OCI-LY1 (cell line): ENCODE data around the gene PRPF19.

ENCODE experiments used
- H2AFZ ChIP-seq: fragments of 200-600 bp; sonication (generic), shearing (Covaris generic); 2 replicates; pipeline ENCODE4 v1.6.0; 2014; ENCODE audit warnings: antibody characterized with exemption, mild to moderate bottlenecking, low read length
- H3F3A ChIP-seq: fragments of 200-600 bp; sonication (generic), shearing (Covaris generic); 2 replicates; pipeline ENCODE4 v1.6.0; 2014; ENCODE audit warnings: mild to moderate bottlenecking, antibody characterized with exemption, low read length, moderate library complexity; ENCODE audit not compliant: insufficient read depth
- H3K27ac ChIP-seq: fragments of 200-600 bp; sonication (generic); 2 replicates; pipeline ENCODE4 v1.5.1; 2014; ENCODE audit warnings: low read length, mixed run types, mild to moderate bottlenecking, low read depth; ENCODE audit not compliant: poor library complexity, severe bottlenecking
- H3K27me3 ChIP-seq: fragments of 200-600 bp; sonication (generic); 2 replicates; pipeline ENCODE4 v1.6.0; 2014; ENCODE audit warnings: antibody characterized with exemption, mild to moderate bottlenecking, low read length, moderate library complexity; ENCODE audit not compliant: insufficient read depth
- H3K36me3 ChIP-seq: fragments of 200-600 bp; sonication (generic); 2 replicates; pipeline ENCODE4 v1.6.1; 2014; ENCODE audit warnings: mild to moderate bottlenecking, antibody characterized with exemption, low read length, moderate library complexity, mixed read lengths; ENCODE audit not compliant: insufficient read depth
- H3K4me1 ChIP-seq: fragments of 200-600 bp; sonication (generic); 2 replicates; pipeline ENCODE4 v1.5.1; 2014; ENCODE audit warnings: mild to moderate bottlenecking, low read length, moderate library complexity; ENCODE audit not compliant: insufficient read depth, severe bottlenecking
- H3K4me2 ChIP-seq: fragments of 200-600 bp; sonication (generic), shearing (Covaris generic); 2 replicates; pipeline ENCODE4 v1.6.1; 2014; ENCODE audit warnings: low read length
- H3K4me3 ChIP-seq: fragments of 200-600 bp; sonication (generic); 2 replicates; pipeline ENCODE4 v1.5.1; 2014; ENCODE audit warnings: low read length, low read depth, mild to moderate bottlenecking, mixed read lengths; ENCODE audit not compliant: poor library complexity, severe bottlenecking
- H3K79me2 ChIP-seq: fragments of 200-600 bp; shearing (Covaris generic); 2 replicates; pipeline ENCODE4 v1.6.1; 2016; ENCODE audit warnings: mixed run types, low read length, mixed read lengths; ENCODE audit not compliant: insufficient read depth
- H3K9ac ChIP-seq: fragments of 200-600 bp; sonication (generic), shearing (Covaris generic); 2 replicates; pipeline ENCODE4 v1.6.1; 2014; ENCODE audit warnings: mild to moderate bottlenecking, low read length, mixed read lengths
- H3K9me2 ChIP-seq: fragments of 200-600 bp; sonication (generic), shearing (Covaris generic); 2 replicates; pipeline ENCODE4 v1.6.1; 2014; ENCODE audit warnings: low read depth, mild to moderate bottlenecking, low read length, mixed read lengths
- H3K9me3 ChIP-seq: fragments of 200-600 bp; shearing (Covaris generic); 2 replicates; pipeline ENCODE4 v1.6.1; 2014; ENCODE audit warnings: low read length, mixed read lengths
- H4K20me1 ChIP-seq: fragments of 200-600 bp; sonication (generic), shearing (Covaris generic); 2 replicates; pipeline ENCODE4 v1.6.0; 2016; ENCODE audit warnings: mild to moderate bottlenecking, low read length; ENCODE audit not compliant: insufficient read depth
- EZH2 ChIP-seq: fragments of 200-600 bp; sonication (generic), shearing (Covaris generic); IDR thresholded peaks from 2 replicates; pipeline ENCODE4 v1.8.0; 2017; ENCODE audit warnings: borderline replicate concordance, mixed run types, mild to moderate bottlenecking, antibody characterized with exemption, low read length, moderate library complexity, mixed read lengths
- TF ChIP-seq, protein P1 (sequence below): fragments of 200-600 bp; sonication (generic), shearing (Covaris generic); IDR thresholded peaks from 2 replicates; pipeline ENCODE4 v1.5.1; 2017; ENCODE audit warnings: mild to moderate bottlenecking, antibody characterized with exemption, low read length, moderate library complexity, mixed read lengths

Gene PRPF19

DNA sequence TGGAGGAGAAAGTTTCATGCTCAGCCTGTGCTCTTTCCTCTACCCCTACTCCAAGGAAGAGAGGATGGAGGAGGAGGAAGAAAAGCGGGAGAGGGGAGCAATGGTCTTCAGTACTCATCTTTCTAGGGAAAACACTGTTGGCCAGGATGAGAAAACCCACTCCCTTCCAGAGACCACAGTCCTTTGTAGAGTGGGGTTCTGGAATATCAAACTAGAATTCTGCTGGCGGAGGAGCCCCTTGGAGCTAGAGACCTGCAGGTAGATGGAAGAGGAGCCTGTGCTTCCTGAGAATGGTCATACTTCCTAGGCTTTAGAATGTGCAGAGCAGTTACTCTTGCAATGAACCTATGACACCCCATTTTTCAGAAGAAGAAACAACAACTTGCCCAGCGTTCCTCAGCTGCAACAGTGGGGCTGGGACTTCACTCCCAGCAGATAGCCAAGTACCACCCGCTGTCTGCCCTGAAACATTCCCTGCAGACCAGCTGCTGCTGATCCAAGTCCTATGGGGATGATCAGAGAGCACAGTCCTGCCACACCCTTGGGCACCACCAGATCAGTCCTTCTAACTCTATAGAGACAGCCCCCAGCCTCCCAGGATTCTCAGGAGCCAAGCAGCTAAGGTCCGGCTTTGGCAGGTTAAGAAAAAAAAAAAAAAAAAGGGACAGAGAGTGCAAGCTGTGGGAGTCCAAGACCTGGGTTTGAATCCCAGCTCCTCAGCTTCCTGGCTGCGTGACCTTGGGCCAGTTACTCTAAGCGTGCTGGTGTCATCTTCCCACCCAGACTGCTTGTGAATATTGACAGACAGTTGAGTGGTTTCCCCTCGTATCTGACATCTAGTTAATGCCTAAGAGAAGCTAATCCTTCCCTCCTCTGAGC, 51.3 kb downstream of the PRPF19 start:
- TF ChIP-seq, protein P1, sequence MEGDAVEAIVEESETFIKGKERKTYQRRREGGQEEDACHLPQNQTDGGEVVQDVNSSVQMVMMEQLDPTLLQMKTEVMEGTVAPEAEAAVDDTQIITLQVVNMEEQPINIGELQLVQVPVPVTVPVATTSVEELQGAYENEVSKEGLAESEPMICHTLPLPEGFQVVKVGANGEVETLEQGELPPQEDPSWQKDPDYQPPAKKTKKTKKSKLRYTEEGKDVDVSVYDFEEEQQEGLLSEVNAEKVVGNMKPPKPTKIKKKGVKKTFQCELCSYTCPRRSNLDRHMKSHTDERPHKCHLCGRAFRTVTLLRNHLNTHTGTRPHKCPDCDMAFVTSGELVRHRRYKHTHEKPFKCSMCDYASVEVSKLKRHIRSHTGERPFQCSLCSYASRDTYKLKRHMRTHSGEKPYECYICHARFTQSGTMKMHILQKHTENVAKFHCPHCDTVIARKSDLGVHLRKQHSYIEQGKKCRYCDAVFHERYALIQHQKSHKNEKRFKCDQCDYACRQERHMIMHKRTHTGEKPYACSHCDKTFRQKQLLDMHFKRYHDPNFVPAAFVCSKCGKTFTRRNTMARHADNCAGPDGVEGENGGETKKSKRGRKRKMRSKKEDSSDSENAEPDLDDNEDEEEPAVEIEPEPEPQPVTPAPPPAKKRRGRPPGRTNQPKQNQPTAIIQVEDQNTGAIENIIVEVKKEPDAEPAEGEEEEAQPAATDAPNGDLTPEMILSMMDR = no peak
- no peak for TF ChIP-seq EZH2
- H3K9me2 ChIP-seq = no peaks in the 10 kb centered on the region
- no peaks in the 10 kb centered on the region for H3K9me3 ChIP-seq
- no peak overlapping the region for H3K9ac ChIP-seq
- no peak overlapping the region for H3K4me3 ChIP-seq
- H3K27me3 ChIP-seq = no peaks in the 10 kb centered on the region
- peaks cover 4% of the 10 kb centered on the region for H3K4me1 ChIP-seq
- H3K36me3 ChIP-seq = peaks cover 20% of the 10 kb centered on the region
- no peaks in the 10 kb centered on the region for H4K20me1 ChIP-seq
- no peaks in the 10 kb centered on the region for H3F3A ChIP-seq
- no peak overlapping the region for H2AFZ ChIP-seq
- H3K27ac ChIP-seq = no peak overlapping the region
- H3K79me2 ChIP-seq = no peaks in the 10 kb centered on the region
- H3K4me2 ChIP-seq = no peak overlapping the region

DNA sequence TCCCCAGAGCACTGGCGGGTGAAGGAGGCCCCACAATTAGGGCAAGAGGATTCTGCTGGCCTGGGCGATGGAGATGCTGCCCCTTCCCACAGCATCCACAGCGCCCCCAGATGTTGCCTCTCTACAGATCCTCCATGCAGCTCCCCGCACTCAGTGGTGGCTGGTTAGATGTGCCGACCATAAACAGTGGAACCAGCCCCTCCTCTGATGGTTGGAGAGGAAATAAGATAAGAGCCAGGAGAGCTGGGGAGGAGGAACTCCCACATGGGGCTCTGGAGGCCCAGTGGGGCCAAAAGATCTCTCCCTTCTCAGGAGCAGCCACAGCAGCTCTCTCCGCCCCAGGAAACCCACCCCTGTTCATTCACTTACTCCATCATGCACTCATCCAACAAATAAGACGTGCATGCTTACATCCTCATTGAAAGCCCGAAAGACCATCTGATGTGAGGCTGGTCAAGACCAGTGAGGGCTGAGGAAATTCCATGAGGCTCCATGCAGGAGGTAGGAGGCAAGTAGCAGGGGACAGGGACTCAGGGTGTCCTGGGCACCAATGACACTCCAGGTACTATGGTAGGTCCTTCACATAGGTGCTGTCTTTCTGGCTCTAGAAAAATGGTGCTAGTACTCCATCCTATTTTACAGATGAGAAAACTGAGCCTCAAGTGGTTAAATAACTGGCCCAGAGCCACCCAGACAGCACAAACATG, 52.1 kb downstream of the PRPF19 start:
- no peaks in the 10 kb centered on the region for H4K20me1 ChIP-seq
- no peaks in the 10 kb centered on the region for H3K9me2 ChIP-seq
- H3K9me3 ChIP-seq = no peaks in the 10 kb centered on the region
- H3K4me1 ChIP-seq = peaks cover 4% of the 10 kb centered on the region
- no peaks in the 10 kb centered on the region for H3K27me3 ChIP-seq
- H3F3A ChIP-seq = no peaks in the 10 kb centered on the region
- no peak overlapping the region for H3K27ac ChIP-seq
- no peak for TF ChIP-seq EZH2
- TF ChIP-seq, protein P1 = no peak
- no peak overlapping the region for H2AFZ ChIP-seq
- H3K79me2 ChIP-seq = no peaks in the 10 kb centered on the region
- no peak overlapping the region for H3K4me2 ChIP-seq
- H3K9ac ChIP-seq = no peak overlapping the region
- no peak overlapping the region for H3K4me3 ChIP-seq
- peaks cover 28% of the 10 kb centered on the region for H3K36me3 ChIP-seq

DNA sequence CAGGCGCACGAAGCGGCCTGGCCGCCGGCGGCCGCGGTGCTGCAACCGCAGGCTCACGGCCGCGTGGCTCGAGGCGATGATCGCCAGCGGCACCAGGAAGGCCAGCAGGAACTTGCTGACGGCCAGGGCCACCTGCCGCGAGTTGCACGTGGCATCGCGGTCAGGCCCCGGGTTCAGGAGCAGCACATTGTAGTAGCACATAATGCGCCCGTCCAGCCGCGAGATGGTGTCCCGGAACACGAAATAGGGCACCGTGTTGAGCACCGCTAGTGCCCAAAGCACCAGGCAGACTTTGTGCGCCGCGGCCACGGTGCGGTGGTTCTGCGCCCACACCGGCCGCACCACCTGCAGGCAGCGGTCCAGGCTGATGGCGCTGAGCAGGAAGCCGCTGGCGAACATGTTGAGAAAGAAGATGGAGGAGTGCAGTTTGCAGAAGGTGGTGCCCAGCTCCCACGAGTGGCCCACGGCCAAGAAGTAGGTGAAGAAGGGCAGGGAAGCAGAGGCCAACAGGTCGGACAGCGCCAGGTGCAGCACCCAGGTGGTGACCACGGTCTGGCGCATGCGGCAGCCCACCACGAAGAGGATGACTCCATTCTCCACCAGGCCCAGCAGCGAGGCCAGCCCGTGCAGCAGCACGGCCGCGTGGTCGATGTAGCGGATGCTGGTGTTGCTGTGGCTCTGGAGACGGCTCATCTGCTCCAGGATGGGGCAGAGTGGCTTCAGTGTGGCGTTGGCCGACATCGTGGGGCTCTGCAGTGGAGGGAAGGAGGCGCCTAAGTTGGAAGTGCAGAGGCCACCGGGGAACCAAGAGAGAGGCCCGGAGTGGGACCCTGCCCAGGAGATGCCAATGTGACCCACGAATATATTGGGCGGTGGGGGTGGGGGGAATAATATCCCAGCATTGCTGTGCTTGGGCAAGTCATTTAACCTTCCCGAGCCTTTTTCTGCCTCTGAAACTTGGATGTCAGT, 53.1 kb downstream of the PRPF19 start:
- no peaks in the 10 kb centered on the region for H4K20me1 ChIP-seq
- H3K9ac ChIP-seq = no peak overlapping the region
- H3F3A ChIP-seq = no peaks in the 10 kb centered on the region
- no peaks in the 10 kb centered on the region for H3K4me1 ChIP-seq
- no peaks in the 10 kb centered on the region for H3K79me2 ChIP-seq
- no peak overlapping the region for H2AFZ ChIP-seq
- peaks cover 38% of the 10 kb centered on the region for H3K36me3 ChIP-seq
- no peak overlapping the region for H3K4me2 ChIP-seq
- H3K9me2 ChIP-seq = no peaks in the 10 kb centered on the region
- TF ChIP-seq, protein P1 = no peak
- no peak overlapping the region for H3K27ac ChIP-seq
- no peaks in the 10 kb centered on the region for H3K27me3 ChIP-seq
- no peaks in the 10 kb centered on the region for H3K9me3 ChIP-seq
- no peak overlapping the region for H3K4me3 ChIP-seq
